ENCODE measurements around the gene IDUA.
"Not testable (repeated sequence)": the region's sequence is repeated elsewhere in the genome, so short reads cannot be mapped to it uniquely, and the experiment has no call there.

The IDUA gene

DNA sequence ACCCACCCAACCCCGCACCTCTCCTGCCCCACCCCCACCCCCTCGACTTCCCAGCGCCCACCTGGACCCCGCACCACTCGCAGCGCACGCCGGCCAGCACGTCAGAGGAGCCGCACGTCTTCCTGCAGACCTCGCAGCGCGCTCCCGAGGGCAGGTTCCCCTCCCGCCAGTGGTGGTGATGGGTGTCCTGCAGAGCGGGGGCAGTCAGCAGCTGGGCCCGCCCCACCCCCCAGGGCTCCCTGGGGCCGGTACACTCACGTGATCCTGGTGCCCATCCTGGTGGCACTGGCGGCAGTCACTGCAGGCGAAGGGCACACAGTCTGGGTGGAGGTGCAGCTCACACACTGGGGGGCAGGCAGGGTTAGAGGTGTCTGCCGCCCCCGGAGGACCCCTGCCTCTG is 18.6 kb upstream of the IDUA start:
- no peak for DNase-seq

DNA sequence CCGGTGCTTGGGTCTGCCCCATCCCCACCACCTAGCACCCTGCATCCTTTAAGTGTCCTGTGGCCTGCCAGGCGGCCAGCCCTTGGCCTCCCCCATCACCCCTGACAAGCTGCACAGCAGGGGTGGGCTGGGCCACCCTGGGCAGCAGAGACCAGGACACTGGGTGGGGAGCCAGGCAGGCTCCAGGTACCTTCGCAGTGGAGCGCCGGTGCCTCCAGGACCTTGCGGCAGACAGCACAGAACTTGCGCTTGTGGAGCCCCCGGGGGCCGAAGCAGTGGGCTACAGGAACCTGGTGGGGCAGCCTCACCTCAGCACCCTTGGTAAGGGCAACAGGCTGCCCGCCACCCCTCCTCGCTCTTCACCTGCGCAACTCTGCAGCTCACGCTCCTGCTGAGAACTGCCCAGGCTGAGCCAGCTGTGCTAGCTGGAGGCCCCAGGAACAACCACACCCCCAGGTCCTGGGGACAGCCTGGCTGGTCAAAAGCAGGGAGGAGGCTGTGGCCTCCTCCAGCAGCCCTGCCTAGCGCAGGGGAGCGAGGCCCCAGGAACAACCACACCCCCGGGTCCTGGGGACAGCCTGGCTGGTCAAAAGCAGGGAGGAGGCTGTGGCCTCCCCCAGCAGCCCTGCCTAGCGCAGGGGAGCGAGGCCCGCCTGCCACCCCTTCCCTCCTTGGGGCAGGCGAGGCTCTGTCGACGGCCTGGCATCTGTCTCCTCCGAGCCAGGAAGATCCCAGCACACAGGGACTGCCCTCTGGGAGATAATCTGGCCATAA is 18.0 kb upstream of the IDUA start:
- no peak for DNase-seq

DNA sequence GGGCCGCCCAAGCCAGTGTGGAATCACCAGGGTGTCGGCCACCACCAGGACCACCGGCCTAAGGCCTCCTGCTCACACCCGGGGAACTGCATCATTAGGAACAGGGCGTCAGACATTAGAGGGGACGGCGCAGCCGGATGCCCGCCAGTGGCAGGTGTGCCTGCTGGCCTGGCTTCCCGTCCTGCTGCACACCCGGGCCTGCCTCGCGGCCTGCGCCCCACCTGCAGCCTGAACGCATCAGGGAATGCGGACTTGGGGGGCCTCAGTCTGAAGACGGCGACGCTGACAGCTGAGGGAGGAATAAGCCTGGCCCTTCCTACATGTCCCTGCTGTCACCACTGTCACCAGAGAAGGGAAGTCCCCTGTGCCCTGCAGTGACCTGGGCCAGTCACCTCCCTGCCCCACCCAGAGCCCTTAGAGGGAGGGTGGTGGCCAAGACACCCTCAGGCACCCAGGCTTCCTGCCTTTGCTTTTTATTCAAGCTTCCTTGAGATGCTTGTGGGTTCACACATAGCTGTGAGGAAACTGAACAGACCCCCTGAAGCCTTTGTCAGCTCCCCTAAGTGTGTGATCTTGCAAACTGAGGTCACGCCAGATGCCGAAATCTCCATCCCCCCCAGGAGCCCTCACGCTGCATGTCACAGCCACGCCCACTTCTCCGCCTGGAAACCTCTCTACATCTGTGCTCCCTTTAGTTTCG is 16.6 kb upstream of the IDUA start:
- DNase-seq: no peak

DNA sequence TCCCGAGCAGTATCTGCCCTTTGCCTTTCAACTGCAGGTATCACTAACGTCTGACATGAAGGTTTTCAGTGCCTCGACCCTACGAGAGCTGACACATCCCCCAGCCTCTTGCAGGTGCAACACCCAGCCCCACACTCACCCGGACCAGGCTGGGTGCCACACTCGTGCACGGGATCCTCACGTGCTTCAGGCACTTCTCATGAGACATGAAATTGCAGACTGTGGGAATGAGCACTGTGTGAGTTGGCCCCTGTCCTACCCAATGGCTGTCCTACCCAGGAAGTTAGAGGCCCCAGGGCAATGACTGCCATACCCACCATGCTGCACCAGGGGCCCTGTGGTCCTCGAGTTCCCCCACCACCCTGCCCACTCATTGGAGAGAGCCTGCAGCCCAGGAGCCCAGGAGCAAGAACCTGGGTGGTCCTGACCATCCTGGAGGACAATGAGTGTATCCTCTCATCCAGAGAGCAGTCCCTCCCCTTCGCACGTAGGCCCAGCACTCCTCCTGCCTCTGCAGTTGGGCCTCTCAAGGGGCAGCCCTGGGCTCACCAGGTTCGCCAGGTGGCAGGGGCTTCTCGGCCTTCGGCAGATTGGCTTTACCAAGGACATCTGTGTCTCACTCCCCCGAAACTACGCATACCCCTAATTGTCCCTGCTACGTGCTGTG is 15.9 kb upstream of the IDUA start:
- DNase-seq: no peak

DNA sequence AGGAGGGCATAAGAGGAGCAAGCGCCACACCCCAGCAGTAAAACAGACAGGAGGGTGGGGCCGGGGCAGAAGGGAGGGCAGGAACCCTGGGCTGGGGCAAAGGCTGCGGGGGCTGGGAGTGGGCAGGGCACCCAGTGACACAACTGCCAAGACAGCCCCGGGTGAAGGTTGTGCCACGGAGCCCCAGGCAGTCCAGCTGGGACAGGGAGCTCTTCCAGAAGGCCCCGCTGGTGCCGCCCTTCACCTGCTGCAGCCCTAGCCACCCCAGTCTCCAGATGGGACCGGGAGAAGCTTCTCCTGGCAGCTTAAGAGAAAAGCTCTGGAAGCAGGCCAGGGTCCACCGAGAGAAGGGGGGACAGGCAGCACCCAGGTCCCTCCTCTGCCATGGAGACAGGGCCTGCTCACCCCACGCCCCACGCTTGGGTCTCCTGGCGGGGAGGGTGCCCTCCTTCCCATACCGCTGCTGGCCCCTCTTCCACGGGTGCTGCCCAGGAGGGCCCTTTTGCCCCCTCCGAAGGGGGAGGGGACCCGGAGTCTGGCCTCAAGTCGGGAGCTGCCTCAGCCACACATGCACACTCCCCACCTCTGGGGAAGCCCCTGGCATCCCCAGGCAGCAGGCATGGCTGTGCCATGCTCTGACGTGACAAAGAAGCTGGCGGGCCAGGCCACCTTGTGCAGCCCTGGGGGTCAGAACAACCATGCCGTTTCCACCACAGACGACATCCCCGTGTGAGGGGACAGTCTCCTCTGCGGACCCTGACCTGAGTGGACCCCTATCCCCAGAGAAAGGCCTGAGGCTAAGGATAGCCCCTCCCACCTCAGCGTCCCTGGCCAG is 15.0 kb upstream of the IDUA start:
- no peak for DNase-seq

DNA sequence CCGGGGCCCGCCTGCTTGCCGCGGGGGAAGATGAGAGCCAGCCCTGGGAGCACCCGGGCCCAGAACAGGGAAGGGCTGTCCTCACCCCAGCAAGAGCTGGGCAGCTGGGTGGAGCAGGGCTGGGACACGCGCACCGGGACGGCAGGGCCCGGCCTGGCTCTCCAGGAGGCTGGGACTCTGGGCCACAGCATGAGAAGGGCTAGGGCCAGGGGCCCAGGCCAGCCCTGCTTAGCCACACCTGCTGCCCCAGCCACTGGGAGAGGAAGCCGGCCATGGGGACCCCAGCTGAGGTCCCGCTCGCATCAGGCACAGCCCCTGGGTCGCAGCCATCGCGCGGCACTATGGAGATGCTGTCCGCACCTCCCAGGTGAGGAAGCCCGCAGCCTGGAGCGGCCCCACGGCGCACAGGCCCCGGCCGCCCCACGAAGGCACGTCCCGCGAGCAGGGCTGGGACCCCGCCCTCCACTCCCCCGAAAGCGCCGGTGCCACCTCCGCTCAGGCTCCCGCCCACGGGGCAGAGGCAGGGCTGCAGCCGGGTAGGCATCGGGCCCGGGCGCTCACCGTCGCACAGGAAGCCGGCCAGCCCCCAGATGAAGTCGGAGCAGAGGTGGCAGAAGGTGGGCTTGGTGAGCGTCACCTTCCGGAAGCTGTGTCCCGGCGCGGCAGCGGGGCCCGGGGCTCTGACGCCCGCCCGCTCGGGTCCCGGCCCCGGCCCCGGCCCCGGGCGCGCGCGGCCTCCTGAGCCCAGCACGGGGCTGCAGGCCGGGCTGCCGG is 14.0 kb upstream of the IDUA start:
- no peak for DNase-seq

DNA sequence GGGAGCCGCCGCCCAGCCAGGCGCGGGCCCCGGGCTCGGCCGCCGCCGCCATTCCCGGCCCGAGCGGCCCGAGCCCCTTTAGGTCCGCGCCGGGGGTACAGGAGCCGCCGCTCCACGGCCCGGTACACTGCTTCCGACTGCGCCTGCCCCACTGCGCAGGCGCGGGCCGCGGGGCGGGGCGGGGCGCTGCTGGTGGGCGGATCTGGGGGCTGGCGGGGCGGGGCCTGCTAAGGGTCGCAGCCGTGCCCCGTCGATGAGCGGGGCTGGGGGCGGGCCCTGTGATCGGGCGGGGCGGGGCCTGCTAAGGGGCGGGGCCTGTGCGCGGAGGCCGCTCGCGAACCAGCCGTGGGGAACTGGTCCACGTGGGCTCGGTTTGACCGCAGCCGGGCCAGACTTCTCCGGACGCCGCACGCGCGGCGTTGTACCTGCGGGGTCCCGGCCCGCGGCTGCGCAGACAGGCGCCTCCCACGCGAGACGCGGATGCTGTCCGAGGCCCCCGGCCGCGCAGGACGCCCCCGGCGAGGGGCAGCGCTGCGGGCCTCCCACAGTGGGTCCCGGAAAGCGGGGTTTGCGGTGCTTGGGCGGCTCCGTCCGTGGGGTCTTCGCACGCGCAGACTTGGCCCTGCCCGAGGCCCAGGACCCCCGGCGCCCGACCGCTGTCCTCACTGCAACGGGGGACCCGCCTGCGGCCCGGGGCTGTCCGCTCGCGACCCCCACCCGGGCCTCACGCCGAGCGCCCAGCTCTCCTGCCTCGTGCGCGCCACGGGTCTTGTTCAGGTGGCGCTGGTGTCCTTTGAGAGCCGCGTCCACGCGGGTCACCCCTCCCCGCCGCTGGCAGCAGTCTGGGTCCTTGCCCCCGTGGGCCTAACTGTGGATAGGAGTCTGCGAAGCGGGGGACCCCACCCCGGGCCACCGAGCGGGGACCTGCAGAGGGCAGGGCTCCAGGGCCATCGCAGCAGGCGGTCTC is 13.1 kb upstream of the IDUA start, which contains the start of gene DGKQ:
TSS of gene DGKQ (minus strand) at position 139 of the 967 bp plus-strand sequence. CDS start at position 52, 87 bp downstream.
- DNase-seq: peak; percentile 93

DNA sequence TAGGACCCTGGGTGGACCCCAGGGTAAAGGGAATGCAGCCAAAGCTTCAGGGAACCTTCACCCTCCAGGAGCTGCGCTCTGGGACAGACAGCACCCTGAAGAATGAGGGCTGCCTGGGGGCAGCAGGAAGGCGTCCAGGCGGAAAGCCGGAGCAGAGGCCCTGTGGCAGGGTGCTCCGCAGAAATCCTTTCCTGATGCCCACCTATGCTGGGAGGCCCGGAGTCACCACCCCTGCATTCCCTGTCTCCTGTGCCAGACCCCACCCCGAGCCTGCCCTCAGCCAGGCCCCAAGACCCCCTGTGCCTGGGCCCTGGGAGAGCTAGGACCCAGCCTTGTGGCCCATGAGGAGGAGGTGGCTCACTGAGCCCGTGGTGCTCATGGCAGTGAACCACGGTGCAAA is 12.2 kb upstream of the IDUA start:
- DNase-seq: no peak

DNA sequence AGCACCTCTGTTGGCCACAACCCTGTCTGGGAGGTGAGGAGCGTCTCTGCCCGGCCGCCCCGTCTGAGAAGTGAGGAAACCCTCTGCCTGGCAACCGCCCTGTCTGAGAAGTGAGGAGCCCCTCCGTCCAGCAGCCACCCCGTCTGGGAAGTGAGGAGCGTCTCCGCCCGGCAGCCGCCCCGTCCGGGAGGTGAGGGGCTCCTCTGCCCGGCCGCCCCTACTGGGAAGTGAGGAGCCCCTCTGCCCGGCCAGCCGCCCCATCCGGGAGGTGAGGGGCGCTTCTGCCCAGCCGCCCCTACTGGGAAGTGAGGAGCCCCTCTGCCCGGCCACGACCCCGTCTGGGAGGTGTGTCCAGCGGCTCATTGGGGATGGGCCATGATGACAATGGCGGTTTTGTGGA is 10.8 kb upstream of the IDUA start:
- DNase-seq: not testable (repeated sequence)

DNA sequence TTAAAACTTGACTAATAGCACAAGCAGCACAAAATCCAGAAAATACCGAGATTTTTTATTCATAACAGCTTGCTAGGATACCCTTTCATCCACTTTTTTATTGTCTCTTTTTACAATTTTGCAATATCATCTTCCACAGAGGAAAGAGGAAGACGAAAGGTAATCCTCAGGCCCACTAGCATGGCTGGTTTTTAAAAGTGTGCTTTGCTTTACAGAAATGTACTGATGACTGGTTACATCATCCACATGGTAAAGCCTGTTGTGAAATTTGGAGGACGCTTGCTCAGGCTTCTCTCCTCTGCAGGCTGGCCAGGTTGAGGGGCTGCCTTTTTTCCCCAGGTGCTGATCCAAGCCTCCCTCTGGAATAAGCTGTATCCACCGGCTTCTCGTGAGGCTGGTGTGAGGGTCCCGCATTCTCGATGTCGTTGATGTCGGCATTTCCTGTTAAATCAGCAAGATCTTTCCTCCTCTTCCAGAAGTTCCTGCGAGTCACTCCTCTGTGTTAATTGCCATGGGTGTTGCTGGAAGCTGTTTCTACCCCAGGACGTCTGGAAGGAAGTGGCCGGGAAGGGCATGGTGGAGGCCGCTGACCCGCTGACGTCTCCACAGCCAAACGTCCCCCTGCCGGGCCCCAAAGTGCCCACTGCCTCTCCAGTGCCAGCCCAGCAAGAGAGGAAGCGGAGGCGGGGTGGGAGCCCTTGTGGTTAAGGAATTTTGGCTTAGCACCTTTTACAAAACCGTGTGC is 7.7 kb upstream of the IDUA start:
- no peak for DNase-seq

DNA sequence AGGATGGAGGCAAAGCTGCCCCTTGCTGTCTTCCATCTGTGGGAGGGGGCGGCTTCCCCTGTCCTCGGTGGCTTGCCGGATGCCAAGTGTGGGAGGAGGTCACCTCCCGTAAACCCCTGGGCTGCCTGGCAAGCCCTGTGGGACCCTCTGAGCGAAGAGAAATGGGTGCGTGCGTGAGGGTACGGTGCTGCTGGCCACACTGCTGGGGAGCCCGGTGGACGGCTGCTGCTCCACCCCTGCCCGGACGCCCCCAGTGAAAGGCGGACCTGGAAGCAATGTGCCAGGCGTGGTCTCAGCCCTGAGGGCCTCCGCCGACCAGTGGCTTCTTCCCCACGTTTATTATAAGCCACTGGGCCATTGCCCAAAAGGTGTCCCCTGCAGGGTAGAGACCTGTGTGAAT is 4.6 kb upstream of the IDUA start:
- no peak for DNase-seq

DNA sequence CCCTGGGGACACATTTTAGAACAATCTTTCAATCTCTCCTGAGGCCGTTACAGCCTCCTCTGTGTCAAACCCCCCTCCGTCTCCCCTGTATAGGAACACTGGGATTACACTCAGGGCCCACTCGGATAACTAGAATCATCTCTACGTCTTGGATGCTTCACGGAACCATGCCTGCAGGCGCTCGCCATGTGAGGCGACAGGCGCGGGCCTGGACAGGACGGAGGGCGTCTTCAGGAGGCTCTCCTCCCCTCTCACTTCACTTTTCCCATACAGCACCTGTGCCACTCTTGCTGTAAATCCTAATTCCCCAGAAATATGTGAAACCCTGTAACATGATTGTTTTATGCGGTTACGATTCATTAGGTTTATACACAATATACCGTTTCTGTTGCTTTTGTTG is 4.0 kb upstream of the IDUA start:
- no peak for DNase-seq

DNA sequence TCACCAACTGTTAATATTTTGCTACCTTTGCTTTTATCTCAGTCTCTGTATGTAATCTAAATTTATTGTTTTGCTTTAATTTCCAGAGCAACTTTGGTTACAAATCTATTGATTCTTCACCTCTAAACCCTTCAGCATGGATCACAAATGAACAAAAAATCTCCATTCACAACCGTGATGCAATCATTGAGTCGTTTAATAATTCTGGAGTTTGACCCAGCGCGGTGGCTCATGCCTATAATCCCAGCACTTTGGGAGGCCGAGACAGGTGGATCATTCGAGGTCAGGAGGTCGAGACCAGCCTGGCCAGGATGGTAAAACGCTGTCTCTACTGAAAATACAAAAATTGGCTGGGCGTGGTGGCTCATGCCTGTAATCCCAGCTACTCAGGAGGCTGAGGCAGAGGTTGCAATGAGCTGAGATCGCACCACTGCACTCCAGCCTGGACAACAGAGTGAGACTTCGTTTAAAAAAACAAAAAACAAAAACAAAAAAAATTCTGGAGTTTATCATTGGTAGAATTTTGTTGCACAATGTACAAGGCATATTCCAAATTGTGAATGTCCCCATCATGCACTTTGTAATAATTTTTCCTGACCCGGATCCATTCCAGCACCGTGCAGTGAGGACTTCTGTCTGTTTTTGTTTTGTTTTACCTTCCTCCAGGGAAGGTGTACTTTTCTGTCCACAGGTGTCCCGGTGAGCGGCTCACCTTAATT is 2.3 kb upstream of the IDUA start:
- DNase-seq: no peak

DNA sequence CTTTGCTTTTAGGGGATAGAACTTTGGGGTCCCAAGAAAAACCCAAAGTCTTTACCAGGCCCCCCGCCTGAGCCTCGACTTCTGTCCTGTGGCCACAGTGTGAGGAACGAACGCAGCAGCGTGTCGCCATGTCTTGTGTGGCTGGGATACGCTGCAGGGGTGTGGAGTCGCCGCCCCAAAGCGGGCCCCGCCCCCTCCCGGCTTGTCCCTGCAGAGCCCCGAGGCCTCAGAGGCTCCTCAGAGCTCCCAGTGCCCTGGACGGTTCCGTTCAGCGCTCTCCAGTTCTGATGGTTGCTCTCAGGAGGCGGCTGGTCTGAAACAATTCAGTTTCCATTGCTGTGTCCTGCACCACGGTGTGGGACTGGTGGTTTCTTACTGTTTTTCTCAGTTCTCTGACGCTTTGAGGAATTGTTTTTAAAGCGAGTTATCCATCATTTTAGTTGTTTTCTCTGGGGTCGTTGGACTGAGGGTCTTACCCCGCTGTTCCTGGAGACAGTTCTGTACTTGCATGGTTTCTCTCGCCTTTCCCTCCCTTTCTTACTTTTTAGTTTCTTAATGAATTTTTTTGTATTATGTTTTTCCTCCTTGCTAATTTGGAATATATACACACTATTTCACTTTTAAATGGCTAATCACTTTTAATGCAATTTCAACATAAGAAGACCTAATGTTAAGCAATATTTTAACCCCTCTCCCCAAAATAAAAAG is 1.6 kb upstream of the IDUA start:
- no peak for DNase-seq

DNA sequence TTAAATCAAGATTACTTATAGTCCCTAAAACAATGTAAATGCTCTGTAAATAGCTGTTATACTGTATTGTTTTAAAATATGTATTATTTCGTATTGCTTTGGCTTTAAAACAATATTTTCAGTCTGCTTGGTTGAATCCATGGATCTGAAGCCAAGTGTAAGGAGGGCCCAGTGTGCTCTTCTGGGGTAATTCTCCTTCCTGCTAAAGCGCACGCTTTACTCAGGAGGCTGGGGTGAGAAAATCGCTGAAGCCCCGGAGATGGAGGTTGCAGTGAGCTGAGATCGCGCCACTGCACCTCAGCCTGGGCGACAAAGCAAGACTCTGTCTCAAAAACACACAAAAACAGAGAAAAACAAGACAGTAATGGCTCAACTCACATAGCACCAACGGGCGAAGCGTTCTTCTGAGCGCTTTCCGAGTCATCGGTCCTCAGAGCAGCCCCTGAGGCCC is 391 bp upstream of the IDUA start:
- DNase-seq: no peak

DNA sequence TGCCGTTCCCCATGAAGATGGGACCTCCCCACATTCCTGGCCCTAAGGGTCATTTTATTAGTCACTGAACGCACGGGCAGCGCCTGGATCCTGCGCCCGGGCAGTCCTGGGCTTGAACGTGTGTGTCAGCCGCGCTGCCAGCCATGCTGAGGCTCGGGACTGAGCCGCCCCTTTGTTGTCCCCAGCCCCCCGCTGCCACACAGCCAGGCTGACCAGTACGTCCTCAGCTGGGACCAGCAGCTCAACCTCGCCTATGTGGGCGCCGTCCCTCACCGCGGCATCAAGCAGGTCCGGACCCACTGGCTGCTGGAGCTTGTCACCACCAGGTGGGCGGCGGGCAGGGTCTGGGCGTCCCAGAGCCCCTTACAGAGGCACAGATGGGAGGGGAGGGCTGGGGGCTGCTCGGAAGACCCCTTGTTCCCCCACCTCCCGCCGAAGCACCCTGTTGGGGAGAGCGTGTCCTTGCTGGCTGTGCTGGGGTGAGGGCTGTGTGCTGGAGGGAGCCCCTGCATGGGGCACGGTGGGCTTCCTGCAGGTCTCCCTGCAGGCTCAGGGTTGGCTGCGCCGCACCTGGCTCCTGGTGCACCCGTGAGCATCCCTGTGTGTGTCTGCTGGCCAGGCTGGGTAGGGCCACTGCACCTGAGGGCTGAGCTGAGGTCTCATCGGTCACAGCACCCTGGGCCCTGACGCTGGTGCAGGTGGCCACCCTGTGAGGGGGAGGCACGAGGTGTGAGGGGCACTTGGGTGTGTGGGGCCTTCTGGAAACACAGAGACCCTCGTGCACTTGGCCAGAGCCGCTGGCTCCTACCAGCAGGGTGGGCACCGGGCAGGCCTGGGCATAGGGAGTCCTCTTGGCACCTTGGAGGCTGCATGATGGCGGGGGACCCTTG is 1.0 kb downstream of the IDUA start:
- no peak for DNase-seq

Data from left hindlimb (tissue), 1 donor.